WI38 (cell line): ENCODE results near the gene TSSK6.
A peak's percentile ranks its signal among the peaks of the same experiment; 100 is the strongest.

Source experiments
- H3K4me3 ChIP-seq: 2 replicates; pipeline ENCODE4 v1.5.1; 2011; ENCODE audit warnings: low read depth, mild to moderate bottlenecking, control low read depth, low read length
- CTCF ChIP-seq: IDR thresholded peaks from 2 replicates; pipeline ENCODE4 v1.5.1; 2012; ENCODE audit warnings: low read depth, mild to moderate bottlenecking, control low read depth, low read length

Gene TSSK6

GRCh38 chr19:19514881-19515641 is at the start of gene TSSK6:
TSSK6 (minus strand) TSS chr19:19515548; CDS start chr19:19515427, 121 bp downstream.
- no peak for TF ChIP-seq CTCF
- H3K4me3 ChIP-seq: peak within 1 kb of the TSS; percentile 82

- no peak for TF ChIP-seq CTCF
Measured at GRCh38 chr19:19563348-19563848, 48.0 kb upstream of the TSSK6 start.

GRCh38 chr19:19562665-19563347 is 47.5 kb upstream of the TSSK6 start:
- H3K4me3 ChIP-seq: no peak overlapping the region
- TF ChIP-seq CTCF: no peak

More at GRCh38 chr19:19563348-19563848, 48.0 kb upstream of the TSSK6 start:
- no peak overlapping the region for H3K4me3 ChIP-seq

- no peak for TF ChIP-seq CTCF
Measured at GRCh38 chr19:19561946-19562664, 46.8 kb upstream of the TSSK6 start.

GRCh38 chr19:19559931-19560330 is 44.6 kb upstream of the TSSK6 start:
- no peak for TF ChIP-seq CTCF
- H3K4me3 ChIP-seq: no peak overlapping the region

More at GRCh38 chr19:19561946-19562664, 46.8 kb upstream of the TSSK6 start:
- H3K4me3 ChIP-seq: no peak overlapping the region

- TF ChIP-seq CTCF: no peak
- H3K4me3 ChIP-seq: no peak overlapping the region
Measured at GRCh38 chr19:19558636-19559035, 43.3 kb upstream of the TSSK6 start.

GRCh38 chr19:19558055-19558454 is 42.7 kb upstream of the TSSK6 start:
- H3K4me3 ChIP-seq: no peak overlapping the region
- no peak for TF ChIP-seq CTCF
